Type B pancreatic cell (in vitro differentiated cells): ENCODE data around the gene ABLIM2. TPM values are rescaled to one million over a fixed set of nuclear protein-coding genes. Genes with fewer than 3 reads are reported as not detected.
A peak's percentile ranks its signal among the peaks of the same experiment; 100 is the strongest.

Source experiments
- DNase-seq: peaks from one replicate; pipeline ENCODE4 v3.0.0; 2021; ENCODE audit warnings: mixed read lengths; ENCODE audit not compliant: unreplicated experiment; ENCODE audit errors: extremely low spot score
- H3K27ac Mint-ChIP-seq: 2 replicates; pipeline ENCODE4 v1.8.0; 2021; ENCODE audit warnings: mild to moderate bottlenecking, mixed read lengths
- H3K27me3 Mint-ChIP-seq: 2 replicates; pipeline ENCODE4 v1.8.0; 2021; ENCODE audit warnings: mixed read lengths
- H3K36me3 Mint-ChIP-seq: 2 replicates; pipeline ENCODE4 v1.8.0; 2021; ENCODE audit warnings: mixed read lengths
- H3K4me1 Mint-ChIP-seq: one replicate; pipeline ENCODE4 v1.8.0; 2021; ENCODE audit warnings: mixed read lengths; ENCODE audit not compliant: unreplicated experiment
- H3K4me3 Mint-ChIP-seq: 2 replicates; pipeline ENCODE4 v1.8.0; 2021; ENCODE audit warnings: mild to moderate bottlenecking, mixed read lengths
- H3K9me3 Mint-ChIP-seq: 2 replicates; pipeline ENCODE4 v1.8.0; 2021; ENCODE audit warnings: mixed read lengths
- CTCF ChIP-seq: fragments of 200-600 bp; sonication (generic); conservative IDR thresholded peaks from 2 replicates; pipeline ENCODE4 v1.5.0; 2021; ENCODE audit warnings: antibody characterized with exemption, mild to moderate bottlenecking
- total RNA-seq: library from RNA; stranded (reverse); gene quantifications from 2 replicates; pipeline ENCODE4 v1.2.1, GENCODE V29; 2021; ENCODE audit warnings: low replicate concordance

ABLIM2 gene
- total RNA-seq, 1 donor from 2014 or later: 2.6 TPM

GRCh38 chr4:8199594-8200301, 41.1 kb upstream of the ABLIM2 start:
- Mint-ChIP-seq H3K9me3 (no peaks in the 10 kb centered on the region), H3K27me3 (no peaks in the 10 kb centered on the region), H3K4me1 (peaks cover 37% of the 10 kb centered on the region), H3K4me3 (peak overlapping the region; percentile 53), H3K27ac (no peak overlapping the region), H3K36me3 (no peaks in the 10 kb centered on the region)
- DNase-seq: no peak
- no peak for TF ChIP-seq CTCF

- Mint-ChIP-seq H3K27ac (peak within 1 kb of the TSS; percentile 78), H3K9me3 (no peaks in the 10 kb centered on the region), H3K4me3 (peak within 1 kb of the TSS; percentile 69), H3K27me3 (no peaks in the 10 kb centered on the region), H3K4me1 (peaks cover 38% of the 10 kb centered on the region), H3K36me3 (no peaks in the 10 kb centered on the region)
- TF ChIP-seq CTCF: no peak
- DNase-seq: peak; percentile 88
These were observed 40.4 kb upstream of the ABLIM2 start, which contains the start of gene SH3TC1 for GRCh38 chr4:8198906-8199593. Gene SH3TC1, plus strand, starts transcription at chr4:8199290. Its CDS starts 5,905 bp downstream, at chr4:8205195.

GRCh38 chr4:8198206-8198905, 39.7 kb upstream of the ABLIM2 start:
- Mint-ChIP-seq H3K27me3 (no peaks in the 10 kb centered on the region), H3K4me1 (peaks cover 39% of the 10 kb centered on the region), H3K27ac (peak overlapping the region; percentile 78), H3K9me3 (no peaks in the 10 kb centered on the region), H3K4me3 (peak overlapping the region; percentile 69), H3K36me3 (no peaks in the 10 kb centered on the region)
- no peak for TF ChIP-seq CTCF
- DNase-seq: no peak

- H3K4me1 Mint-ChIP-seq: peaks cover 47% of the 10 kb centered on the region
- H3K4me3 Mint-ChIP-seq: no peak overlapping the region
- H3K36me3 Mint-ChIP-seq: no peaks in the 10 kb centered on the region
- no peaks in the 10 kb centered on the region for H3K27me3 Mint-ChIP-seq
- no peak for DNase-seq
- no peak overlapping the region for H3K27ac Mint-ChIP-seq
- no peak for TF ChIP-seq CTCF
- no peaks in the 10 kb centered on the region for H3K9me3 Mint-ChIP-seq
These were observed 38.9 kb upstream of the ABLIM2 start for GRCh38 chr4:8197521-8197920.

- no peaks in the 10 kb centered on the region for H3K9me3 Mint-ChIP-seq
- TF ChIP-seq CTCF: no peak
- peaks cover 41% of the 10 kb centered on the region for H3K4me1 Mint-ChIP-seq
- no peaks in the 10 kb centered on the region for H3K36me3 Mint-ChIP-seq
- DNase-seq: no peak
- H3K27me3 Mint-ChIP-seq: no peaks in the 10 kb centered on the region
- H3K27ac Mint-ChIP-seq: no peak overlapping the region
- H3K4me3 Mint-ChIP-seq: no peak overlapping the region
These were observed 37.3 kb upstream of the ABLIM2 start for GRCh38 chr4:8195841-8196458.
